Neural crest cell (in vitro differentiated cells): ENCODE data around the gene ADGRL1. TPM values are rescaled to one million over a fixed set of nuclear protein-coding genes. Genes with fewer than 3 reads are reported as not detected.
A peak's percentile ranks its signal among the peaks of the same experiment; 100 is the strongest.

Experiments
- DNase-seq: peaks from one replicate; pipeline ENCODE4 v3.0.0; 2021; ENCODE audit warnings: low read depth, mixed read lengths, low spot score
- H3K27ac Mint-ChIP-seq: one replicate; pipeline ENCODE4 v1.8.0; 2021; ENCODE audit warnings: mild to moderate bottlenecking, mixed read lengths; ENCODE audit not compliant: unreplicated experiment
- H3K27me3 Mint-ChIP-seq: 2 replicates; pipeline ENCODE4 v1.8.0; 2021; ENCODE audit warnings: low read depth, mild to moderate bottlenecking, mixed read lengths
- H3K36me3 Mint-ChIP-seq: 2 replicates; pipeline ENCODE4 v1.8.0; 2021; ENCODE audit warnings: low read depth, mild to moderate bottlenecking, mixed read lengths
- H3K4me1 Mint-ChIP-seq: 2 replicates; pipeline ENCODE4 v1.8.0; 2021; ENCODE audit warnings: mixed read lengths
- H3K4me3 Mint-ChIP-seq: one replicate; pipeline ENCODE4 v1.8.0; 2021; ENCODE audit warnings: mild to moderate bottlenecking, mixed read lengths
- H3K9me3 Mint-ChIP-seq: 2 replicates; pipeline ENCODE4 v1.8.0; 2021; ENCODE audit warnings: mixed read lengths
- CTCF ChIP-seq: fragments of 200-600 bp; sonication (generic); conservative IDR thresholded peaks from 2 replicates; pipeline ENCODE4 v1.5.0; 2021; ENCODE audit warnings: antibody characterized with exemption, mild to moderate bottlenecking
- total RNA-seq: library from RNA; stranded (reverse); gene quantifications from 2 replicates; pipeline ENCODE4 v1.2.1, GENCODE V29; 2021

Gene ADGRL1
- total RNA-seq, 1 donor from 2014 or later: 34.6 TPM

- no peak for DNase-seq
- Mint-ChIP-seq H3K4me3 (no peak overlapping the region), H3K9me3 (no peaks in the 10 kb centered on the region), H3K36me3 (no peaks in the 10 kb centered on the region), H3K27me3 (no peaks in the 10 kb centered on the region), H3K27ac (peak overlapping the region; percentile 19), H3K4me1 (peaks cover 32% of the 10 kb centered on the region)
- TF ChIP-seq CTCF: no peak
Observed at GRCh38 chr19:14114439-14114838, 91.5 kb downstream of the ADGRL1 start.

GRCh38 chr19:14113762-14114414, 92.1 kb downstream of the ADGRL1 start:
- peak overlapping the region; percentile 12 for H3K27ac Mint-ChIP-seq
- peaks cover 27% of the 10 kb centered on the region for H3K4me1 Mint-ChIP-seq
- no peaks in the 10 kb centered on the region for H3K27me3 Mint-ChIP-seq
- H3K36me3 Mint-ChIP-seq: no peaks in the 10 kb centered on the region
- TF ChIP-seq CTCF: peak; percentile 45
- peak overlapping the region; percentile 61 for H3K4me3 Mint-ChIP-seq
- peak; percentile 19 for DNase-seq
- no peaks in the 10 kb centered on the region for H3K9me3 Mint-ChIP-seq

GRCh38 chr19:14112809-14113385, 93.1 kb downstream of the ADGRL1 start:
- no peak for DNase-seq
- Mint-ChIP-seq H3K36me3 (peaks cover 2% of the 10 kb centered on the region), H3K4me1 (peaks cover 21% of the 10 kb centered on the region), H3K4me3 (peak overlapping the region; percentile 57), H3K27ac (peak overlapping the region; percentile 83), H3K9me3 (no peaks in the 10 kb centered on the region), H3K27me3 (no peaks in the 10 kb centered on the region)
- no peak for TF ChIP-seq CTCF

GRCh38 chr19:14112051-14112808, 93.7 kb downstream of the ADGRL1 start:
- TF ChIP-seq CTCF: no peak
- H3K9me3 Mint-ChIP-seq: no peaks in the 10 kb centered on the region
- no peak for DNase-seq
- peaks cover 2% of the 10 kb centered on the region for H3K36me3 Mint-ChIP-seq
- H3K27ac Mint-ChIP-seq: peak overlapping the region; percentile 12
- H3K4me1 Mint-ChIP-seq: peaks cover 21% of the 10 kb centered on the region
- H3K4me3 Mint-ChIP-seq: peak overlapping the region; percentile 57
- H3K27me3 Mint-ChIP-seq: no peaks in the 10 kb centered on the region

GRCh38 chr19:14111486-14111885, 94.5 kb downstream of the ADGRL1 start:
- no peak overlapping the region for H3K27ac Mint-ChIP-seq
- H3K4me3 Mint-ChIP-seq: peak overlapping the region; percentile 38
- H3K9me3 Mint-ChIP-seq: no peaks in the 10 kb centered on the region
- peaks cover 2% of the 10 kb centered on the region for H3K36me3 Mint-ChIP-seq
- no peak for DNase-seq
- peaks cover 16% of the 10 kb centered on the region for H3K4me1 Mint-ChIP-seq
- H3K27me3 Mint-ChIP-seq: no peaks in the 10 kb centered on the region
- TF ChIP-seq CTCF: no peak
